GM21447 (cell line): Measurements from ENCODE around the gene RHEX.

Source experiments
- ATAC-seq: cut with Tn5 transposase; IDR thresholded peaks from one replicate; pipeline ENCODE4 v1.9.1; 2021; ENCODE audit not compliant: unreplicated experiment

Gene RHEX

DNA sequence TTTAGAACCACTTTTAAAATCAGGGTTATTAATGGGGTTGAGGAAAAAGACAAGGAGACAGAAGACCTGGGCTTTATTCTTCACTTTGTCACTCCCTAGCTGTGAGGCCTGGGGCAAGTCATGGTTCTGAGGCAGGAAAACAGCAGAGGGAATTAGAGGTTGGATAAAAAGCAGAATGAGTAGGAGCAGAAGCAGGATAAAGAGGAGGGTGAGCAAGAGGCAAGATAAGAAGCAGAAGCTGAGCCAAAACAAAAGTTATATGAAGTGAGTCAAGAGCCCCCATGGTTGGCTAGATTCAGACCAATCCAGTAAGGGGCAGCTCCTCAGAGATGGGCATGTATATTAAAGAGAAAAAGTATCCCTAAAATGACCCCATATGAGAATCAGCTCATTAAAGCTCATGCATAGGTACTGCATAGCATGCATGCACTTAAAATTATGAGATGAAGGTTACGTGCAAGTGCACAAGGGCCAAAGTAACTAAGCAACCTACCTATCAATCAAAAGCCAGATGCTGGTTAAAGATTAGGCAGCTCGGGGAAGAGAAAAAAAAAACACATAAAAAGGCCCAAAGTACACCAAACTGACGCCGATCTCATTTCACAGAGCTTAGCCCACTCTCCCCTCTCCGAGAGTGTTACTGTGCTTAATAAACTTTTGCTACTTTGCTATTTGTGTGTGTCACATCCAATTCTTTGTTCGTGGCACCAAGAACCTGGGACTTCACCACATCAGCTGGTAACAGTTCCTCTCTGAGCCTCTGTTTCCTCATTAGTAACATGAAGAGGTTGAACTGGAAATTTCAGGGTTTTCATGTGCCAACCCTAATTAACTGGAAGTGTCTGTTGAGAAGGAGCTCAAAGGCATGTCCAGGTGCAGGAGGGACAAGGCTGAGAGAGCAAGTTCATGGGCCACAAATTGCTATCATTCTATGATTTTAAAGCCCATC lies 62.0 kb downstream of the RHEX start:
- ATAC-seq = no peak

GRCh38 chr1:206115791-206116190 lies 62.8 kb downstream of the RHEX start:
- ATAC-seq = no peak

DNA sequence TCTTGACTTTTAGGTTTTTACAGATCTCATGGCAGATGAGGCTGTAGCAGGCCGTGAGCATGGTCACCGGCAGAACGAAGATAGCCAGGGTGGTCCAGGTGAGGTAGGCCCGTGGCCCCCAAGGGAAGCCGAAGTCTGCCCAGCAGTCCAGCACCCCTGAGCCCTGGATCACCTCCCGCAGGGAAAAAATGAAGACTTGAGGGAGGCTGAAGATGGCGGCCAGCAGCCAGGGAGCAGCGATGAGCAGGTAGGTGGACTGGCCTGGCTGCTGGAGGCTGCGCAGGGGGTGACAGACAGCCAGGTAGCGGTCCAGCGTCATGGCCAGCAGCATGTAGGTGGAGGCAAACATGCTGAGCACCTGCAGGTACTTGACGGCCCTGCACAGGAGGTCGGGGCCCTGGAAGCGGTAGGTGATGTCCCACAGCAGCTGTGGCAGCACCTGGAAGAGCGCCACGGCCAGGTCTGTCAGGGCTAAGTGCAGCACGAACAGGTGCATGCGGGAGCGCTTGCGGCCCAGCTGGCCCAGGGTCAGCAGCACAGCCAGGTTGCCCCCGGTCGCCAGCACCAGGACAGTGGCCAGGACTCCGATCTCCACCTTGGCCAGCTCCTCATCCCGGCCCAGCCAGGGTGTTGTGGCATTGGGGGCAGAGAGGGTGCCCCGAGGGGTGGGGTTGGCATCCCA lies 63.4 kb downstream of the RHEX start:
- ATAC-seq = no peak

GRCh38 chr1:206116873-206117150 lies 63.8 kb downstream of the RHEX start:
- no peak for ATAC-seq

DNA sequence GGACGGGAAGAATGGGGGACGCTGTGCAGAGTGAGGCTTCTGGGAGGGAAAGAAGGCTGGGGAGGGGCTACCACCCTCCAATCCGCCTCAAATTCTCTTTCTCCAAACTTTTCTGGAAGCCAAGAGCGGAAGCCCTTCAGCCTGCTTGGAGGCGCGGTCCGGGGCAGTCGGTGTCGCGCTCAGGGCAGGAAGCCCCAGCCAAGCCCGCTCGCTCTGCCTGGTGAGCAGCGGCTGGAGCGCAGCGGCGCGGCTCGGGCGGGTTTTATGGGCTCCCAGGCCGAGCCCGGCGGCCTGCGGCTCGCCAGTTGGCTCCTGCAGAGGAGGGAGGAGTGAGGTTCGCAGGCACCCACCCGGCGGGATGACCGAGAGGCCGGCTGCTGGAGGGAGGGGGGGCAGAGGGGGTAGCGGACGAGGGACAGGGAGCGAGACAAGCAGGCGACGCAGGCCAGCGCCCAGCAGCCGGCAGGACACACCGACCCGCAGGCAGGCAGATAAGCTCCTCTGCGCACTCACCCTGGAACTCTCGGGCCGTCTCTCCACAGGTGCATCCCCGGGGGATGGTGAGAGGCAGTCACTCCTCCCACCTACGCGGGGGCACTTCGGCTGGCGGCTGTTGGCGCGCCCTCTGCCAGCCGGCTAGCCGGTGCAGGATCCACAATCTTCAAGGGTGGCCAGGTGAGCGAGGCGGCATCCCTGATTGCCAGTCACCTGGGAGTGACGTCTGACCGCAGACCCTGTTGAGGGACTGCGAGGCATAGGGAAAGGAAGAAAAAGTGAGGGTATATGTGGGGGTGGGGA lies 64.4 kb downstream of the RHEX start, which contains the start of gene AVPR1B:
Gene AVPR1B (minus strand): TSS at position 238 of the 798 bp plus-strand sequence. CDS start 498 bp downstream, outside the sequence.
- ATAC-seq = no peak

GRCh38 chr1:206120406-206120805 lies 67.4 kb downstream of the RHEX start:
- ATAC-seq = no peak

DNA sequence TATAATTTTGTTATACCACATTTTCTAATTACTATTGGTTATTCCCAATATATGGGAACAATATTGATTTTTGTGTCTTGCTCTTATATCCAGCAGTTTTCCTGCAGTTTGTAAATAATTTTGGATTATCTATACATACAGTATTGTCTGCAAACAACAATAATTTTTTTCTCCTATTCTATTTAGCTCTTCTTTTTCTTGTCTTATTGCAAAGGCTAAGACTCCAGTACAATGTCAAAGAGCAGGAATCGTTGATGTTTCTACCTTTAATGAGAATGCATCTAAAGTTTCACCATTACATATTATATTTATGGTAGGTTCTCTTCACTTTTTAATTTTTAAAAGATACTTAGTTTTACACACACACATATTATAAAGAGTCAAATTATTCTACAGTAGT lies 68.3 kb downstream of the RHEX start:
- no peak for ATAC-seq

- no peak for ATAC-seq
These were observed 69.7 kb downstream of the RHEX start for GRCh38 chr1:206122686-206123085.

DNA sequence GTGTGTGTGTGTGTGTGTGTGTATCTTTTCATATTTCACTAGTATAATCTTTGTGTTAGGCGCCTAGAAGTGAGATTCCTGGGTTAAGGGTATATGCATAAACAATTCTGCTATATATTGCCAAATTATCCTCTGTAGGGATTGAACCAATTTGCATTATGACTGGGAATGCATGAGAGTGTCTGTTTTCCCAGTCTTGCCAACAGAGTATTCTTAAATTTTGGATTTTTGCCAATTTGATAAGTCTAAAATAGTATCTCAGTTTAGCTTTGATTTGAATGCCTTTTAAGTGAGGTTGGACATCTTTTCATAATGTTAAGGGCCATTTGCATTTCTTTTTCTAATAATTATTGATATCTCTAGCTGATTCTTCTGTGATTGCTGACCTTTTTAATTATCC lies 72.4 kb downstream of the RHEX start:
- no peak for ATAC-seq

DNA sequence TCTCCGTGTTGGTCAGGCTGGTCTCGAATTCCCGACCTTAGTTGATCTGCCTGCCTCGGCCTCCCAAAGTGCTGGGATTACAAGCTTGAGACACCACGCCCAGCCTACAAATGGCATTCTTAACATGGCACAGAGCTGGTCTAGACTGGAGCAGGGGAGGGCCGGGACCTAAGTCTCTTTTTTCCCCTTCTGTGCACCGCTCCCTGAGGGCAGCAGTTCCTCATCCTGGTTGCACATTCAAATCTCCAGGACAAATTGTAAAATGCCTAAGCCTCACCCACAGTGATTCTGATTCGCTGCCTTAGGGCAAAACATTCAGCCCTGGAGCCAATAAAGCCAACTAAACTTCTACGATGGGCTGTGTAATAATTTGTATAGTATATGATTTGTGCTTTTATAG lies 74.4 kb downstream of the RHEX start:
- ATAC-seq = no peak

DNA sequence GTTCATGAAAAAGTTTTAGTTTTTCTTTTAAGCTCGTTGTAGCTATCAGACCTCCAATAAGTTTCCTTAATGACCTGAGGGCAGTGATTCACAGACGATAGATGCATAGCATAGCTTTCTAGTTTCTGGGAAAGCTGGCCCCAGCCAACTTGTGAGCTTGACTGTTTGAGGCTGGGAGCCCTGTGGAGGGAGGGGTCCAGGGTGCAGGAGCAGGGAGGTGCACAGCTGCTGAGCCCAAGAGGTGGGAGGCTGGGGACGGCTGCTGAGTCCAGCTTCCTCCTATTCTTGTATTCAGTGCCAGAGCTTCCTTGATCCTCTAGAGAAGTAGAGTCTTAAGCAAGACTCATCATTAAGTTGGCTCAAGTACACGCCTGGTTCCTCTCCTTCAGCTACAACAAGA lies 75.2 kb downstream of the RHEX start:
- ATAC-seq = no peak

- ATAC-seq = no peak
These were observed 78.1 kb downstream of the RHEX start for GRCh38 chr1:206131037-206131436.

- no peak for ATAC-seq
These were observed 80.9 kb downstream of the RHEX start for GRCh38 chr1:206133751-206134415.

DNA sequence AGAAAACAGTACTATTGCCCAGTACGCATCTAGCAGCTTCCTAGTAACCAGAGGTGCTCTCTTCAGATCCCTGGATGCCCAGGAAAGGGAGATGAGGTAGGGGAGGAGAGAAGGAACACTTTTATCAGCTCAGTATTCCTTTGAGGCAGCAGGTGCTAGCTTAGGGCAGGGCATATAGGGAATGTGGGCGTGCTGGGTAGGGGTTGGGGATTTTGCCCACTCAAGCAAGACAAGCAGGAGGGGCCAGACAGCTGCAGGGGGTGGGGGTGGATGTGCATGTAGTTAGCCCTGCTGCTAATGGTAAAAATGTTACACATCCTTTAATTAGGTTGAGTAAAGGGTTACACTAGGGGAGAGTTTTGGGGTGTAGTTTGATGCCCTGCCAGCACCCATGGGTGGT lies 82.3 kb downstream of the RHEX start:
- no peak for ATAC-seq

GRCh38 chr1:206136241-206136640 lies 83.3 kb downstream of the RHEX start:
- ATAC-seq = no peak

DNA sequence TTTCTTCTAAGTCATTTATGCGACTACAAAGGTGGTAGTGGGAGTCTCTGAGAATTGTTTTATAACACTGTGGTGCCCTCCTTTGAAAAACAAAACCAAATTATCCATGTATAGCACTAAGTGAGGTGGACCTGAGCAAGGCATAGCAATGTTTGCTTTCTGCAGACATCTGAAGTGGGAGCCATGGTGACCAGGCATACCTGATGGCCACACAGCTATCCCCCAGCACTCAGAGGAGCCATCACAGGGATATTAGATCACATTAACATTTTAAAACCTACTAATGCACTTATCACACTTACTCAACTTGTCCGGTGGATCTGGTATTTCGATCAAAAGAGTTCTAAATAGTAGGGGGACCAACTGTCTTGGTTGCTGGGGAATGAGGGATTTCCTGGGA lies 89.0 kb downstream of the RHEX start:
- ATAC-seq = no peak

DNA sequence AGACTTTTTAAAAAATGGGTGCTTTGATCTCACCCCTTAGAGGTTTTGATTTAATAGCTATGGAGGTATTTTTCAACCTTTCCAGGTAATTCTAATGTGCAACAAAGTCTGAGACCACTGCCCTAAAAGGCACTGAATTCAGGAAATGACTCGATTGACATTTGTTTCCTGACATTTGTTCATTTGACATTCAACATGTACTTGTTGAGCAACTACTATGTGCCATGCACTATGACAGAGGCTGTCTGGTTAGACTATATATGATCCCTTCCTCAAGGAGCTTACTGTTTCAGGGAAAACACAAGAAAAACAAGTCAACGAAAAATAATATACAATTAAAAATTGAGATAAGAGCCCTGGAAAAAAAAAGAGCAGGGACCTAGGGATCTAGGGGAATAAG lies 89.8 kb downstream of the RHEX start:
- ATAC-seq = no peak

- no peak for ATAC-seq
These were observed 90.7 kb downstream of the RHEX start for GRCh38 chr1:206143537-206144172.

DNA sequence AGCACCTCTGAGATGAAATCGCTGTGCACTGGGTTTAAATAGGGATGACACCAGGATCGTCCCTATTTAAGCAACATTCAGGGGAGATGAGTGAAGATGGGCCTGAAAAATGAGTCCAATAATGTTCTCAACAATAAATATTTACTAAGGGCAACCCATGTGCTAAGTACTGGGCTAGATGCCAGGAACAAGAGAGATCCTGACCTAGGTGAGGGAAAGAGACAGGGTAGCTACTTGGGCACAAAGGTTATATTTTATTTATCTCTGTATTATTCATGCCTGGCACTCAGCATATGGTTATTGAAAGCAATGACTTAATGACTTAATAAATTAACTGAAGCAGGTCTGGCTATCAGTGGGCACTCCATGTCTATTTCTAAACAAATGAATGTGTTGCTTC lies 91.6 kb downstream of the RHEX start:
- ATAC-seq = no peak

- no peak for ATAC-seq
These were observed 92.9 kb downstream of the RHEX start for GRCh38 chr1:206145771-206146290.
